Transverse colon (tissue), 4 donors: ENCODE data around the gene NR2F1-AS1. TPM values are rescaled to one million over a fixed set of nuclear protein-coding genes. Genes with fewer than 3 reads are reported as not detected.

Source experiments
- DNase-seq: peaks from one replicate; pipeline ENCODE4 v3.0.0-alpha.2; 2019
- H3K27ac ChIP-seq, 4 donors: fragments of 200-600 bp; sonication (generic); 2 replicates each; pipeline ENCODE4 v1.5.1; 2016 to 2018; ENCODE audit warnings: inconsistent platforms in 4 of 4
- H3K27me3 ChIP-seq: fragments of 200-600 bp; sonication (generic); 2 replicates; pipeline ENCODE4 v1.5.1; 2017; ENCODE audit warnings: inconsistent platforms
- H3K36me3 ChIP-seq, 4 donors: fragments of 200-600 bp; sonication (generic); 2 replicates each; pipeline ENCODE4 v1.5.1; 2017 to 2019; ENCODE audit warnings: inconsistent platforms in 4 of 4
- H3K4me1 ChIP-seq, 4 donors: fragments of 200-600 bp; sonication (generic); 2 replicates each; pipeline ENCODE4 v1.5.1; 2017 to 2020; ENCODE audit warnings: inconsistent platforms in 4 of 4
- H3K4me3 ChIP-seq, 4 donors: fragments of 200-600 bp; sonication (generic); 1 replicate in 1 of 4; 2 replicates in 3 of 4; pipeline versions ENCODE4 v1.5.1 to v1.6.1; 2017 to 2019; ENCODE audit warnings: inconsistent platforms in 4 of 4
- H3K9me3 ChIP-seq, 2 donors: fragments of 200-600 bp; sonication (generic); 2 replicates each; pipeline ENCODE4 v1.5.1; 2017 to 2019; ENCODE audit warnings: inconsistent platforms in 2 of 2
- EP300 ChIP-seq: sonication (generic); formaldehyde crosslinking; IDR thresholded peaks from one replicate; pipeline ENCODE4 v1.6.1; 2017; ENCODE audit warnings: antibody characterized with exemption, low read depth
- POLR2A ChIP-seq: fragments of 450-650 bp; IDR thresholded peaks from one replicate; pipeline ENCODE4 v1.6.1; 2016; ENCODE audit warnings: antibody characterized with exemption, mild to moderate bottlenecking, moderate library complexity
- POLR2AphosphoS5 ChIP-seq, 3 donors: sonication (generic); formaldehyde crosslinking; IDR thresholded peaks; one replicate each; pipeline ENCODE4 v1.6.1; 2016; ENCODE audit warnings: antibody characterized with exemption in 3 of 3
- WGBS, 2 donors: methylation state at CpG; one replicate each; pipeline ENCODE4 v1.1.5; 2018; ENCODE audit warnings: low coverage in 1 of 2; 5-methylcytosine and 5-hydroxymethylcytosine counted together
- in situ Hi-C, 4 donors: fragments of 200-750 bp; cut with MboI; loops; one replicate each; pipeline versions ENCODE4 v1.15.0 to v1.15.1; 2017; ENCODE audit warnings: low sequenced_read_pairs in 3 of 4, low pct_ligation_motif_present in 1 of 4, low pct_unique_long_range_greater_than_20kb in 1 of 4
- intact Hi-C: fragments of 100-400 bp; cut with DNase I; formaldehyde crosslinking; loops from one replicate; pipeline ENCODE4 v1.15.1; 2023; ENCODE audit warnings: low total_unique reads
- total RNA-seq, 4 donors: library from RNA; depleted of rRNA; stranded (reverse); fragments of >200 nt; gene quantifications; one replicate each; pipeline ENCODE4 v1.1.0, GENCODE V29; 2016
- TF ChIP-seq, protein P1 (sequence below), 5 experiments: fragments of 200-600 bp in 3 of 5; fragments of 450-650 bp in 2 of 5; sonication (generic) in 3 of 5; IDR thresholded peaks; 1 replicate in 2 of 5; 2 replicates in 3 of 5; pipeline ENCODE4 v1.5.1; 2016 to 2017; ENCODE audit warnings: antibody characterized with exemption in 5 of 5, inconsistent platforms in 3 of 5, mild to moderate bottlenecking in 2 of 5, moderate library complexity in 1 of 5

The NR2F1-AS1 gene
- total RNA-seq, 4 donors from 2014 or later, result 1.2 to 3.7 (median 2.2) TPM

DNA sequence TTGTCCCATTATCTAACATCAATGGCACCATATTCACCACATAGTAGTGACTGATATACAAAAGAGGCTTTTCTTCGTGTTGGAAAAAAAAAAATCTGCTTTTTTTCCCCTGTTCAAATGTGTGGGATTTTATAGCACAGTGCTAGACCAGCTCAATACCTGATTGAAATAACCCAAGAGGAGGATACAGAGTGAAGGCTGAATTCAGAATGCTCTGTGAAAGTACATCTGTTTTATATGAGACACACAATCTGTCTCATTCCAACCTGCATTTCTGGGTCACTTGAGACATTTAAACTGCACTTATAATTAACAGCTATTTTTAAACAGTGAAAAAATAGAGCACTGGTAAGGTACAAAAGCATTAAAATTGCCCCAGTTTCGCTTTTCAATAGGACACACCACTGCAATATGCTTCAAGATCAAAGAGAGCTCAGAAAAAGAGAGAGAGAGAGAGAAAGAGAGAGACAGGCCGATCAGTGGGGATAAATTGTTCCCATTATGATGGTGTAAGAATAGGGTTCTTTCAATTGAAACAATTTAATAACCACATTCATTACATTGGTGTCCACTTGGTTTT, 179.3 kb downstream of the NR2F1-AS1 start:
- no peaks in the 10 kb centered on the region for H3K36me3 ChIP-seq
- H3K4me1 ChIP-seq, result no peaks in the 10 kb centered on the region
- no peaks in the 10 kb centered on the region for H3K9me3 ChIP-seq
- H3K4me3 ChIP-seq, result no peak overlapping the region
- TF ChIP-seq POLR2AphosphoS5 (IDR thresholded peaks at IDR 0.05) (no peak), EP300 (no peak), POLR2A (no peak)
- TF ChIP-seq, protein P1, sequence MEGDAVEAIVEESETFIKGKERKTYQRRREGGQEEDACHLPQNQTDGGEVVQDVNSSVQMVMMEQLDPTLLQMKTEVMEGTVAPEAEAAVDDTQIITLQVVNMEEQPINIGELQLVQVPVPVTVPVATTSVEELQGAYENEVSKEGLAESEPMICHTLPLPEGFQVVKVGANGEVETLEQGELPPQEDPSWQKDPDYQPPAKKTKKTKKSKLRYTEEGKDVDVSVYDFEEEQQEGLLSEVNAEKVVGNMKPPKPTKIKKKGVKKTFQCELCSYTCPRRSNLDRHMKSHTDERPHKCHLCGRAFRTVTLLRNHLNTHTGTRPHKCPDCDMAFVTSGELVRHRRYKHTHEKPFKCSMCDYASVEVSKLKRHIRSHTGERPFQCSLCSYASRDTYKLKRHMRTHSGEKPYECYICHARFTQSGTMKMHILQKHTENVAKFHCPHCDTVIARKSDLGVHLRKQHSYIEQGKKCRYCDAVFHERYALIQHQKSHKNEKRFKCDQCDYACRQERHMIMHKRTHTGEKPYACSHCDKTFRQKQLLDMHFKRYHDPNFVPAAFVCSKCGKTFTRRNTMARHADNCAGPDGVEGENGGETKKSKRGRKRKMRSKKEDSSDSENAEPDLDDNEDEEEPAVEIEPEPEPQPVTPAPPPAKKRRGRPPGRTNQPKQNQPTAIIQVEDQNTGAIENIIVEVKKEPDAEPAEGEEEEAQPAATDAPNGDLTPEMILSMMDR (IDR thresholded peaks at IDR 0.05), result no peak
- intact Hi-C loops (no loop called here), in situ Hi-C loops (no loop called here)
- DNase-seq, result no peak
- no peaks in the 10 kb centered on the region for H3K27me3 ChIP-seq
- H3K27ac ChIP-seq, result no peak overlapping the region
- WGBS, 2 donors, result 61 to 73% methylated on average over 2 to 3 of the region's 3 CpGs

DNA sequence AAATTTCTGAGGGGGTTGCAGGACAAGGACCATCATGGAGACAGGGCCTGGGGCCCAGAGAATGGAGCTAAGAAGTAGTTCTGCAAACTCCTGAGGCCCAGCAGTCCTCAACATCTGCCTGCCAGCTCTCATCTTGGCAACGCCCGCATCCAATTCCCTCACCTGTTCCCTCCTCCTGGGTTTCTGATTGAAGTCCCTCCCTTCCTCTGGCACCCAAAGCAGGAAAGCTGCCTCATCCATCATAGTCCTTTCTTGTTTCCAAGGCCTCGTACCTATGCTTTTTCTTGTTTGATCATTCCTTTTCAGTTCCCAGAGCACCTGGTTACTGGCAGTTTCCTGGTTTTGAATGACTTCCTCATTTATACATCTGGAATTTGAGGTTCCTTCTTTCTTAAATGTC, 181.3 kb downstream of the NR2F1-AS1 start:
- in situ Hi-C loops, result no loop called here
- no peak for DNase-seq
- no peaks in the 10 kb centered on the region for H3K9me3 ChIP-seq
- H3K4me1 ChIP-seq, result no peaks in the 10 kb centered on the region
- intact Hi-C loops, result no loop called here
- H3K27ac ChIP-seq, result no peak overlapping the region
- no peaks in the 10 kb centered on the region for H3K36me3 ChIP-seq
- no peak for TF ChIP-seq POLR2A
- no peak for TF ChIP-seq EP300
- TF ChIP-seq, protein P1 (IDR thresholded peaks at IDR 0.05), result no peak
- TF ChIP-seq POLR2AphosphoS5 (IDR thresholded peaks at IDR 0.05), result no peak
- 0 to 55% methylated on average over 1 to 3 of the region's 3 CpGs for WGBS, 2 donors
- H3K27me3 ChIP-seq, result no peaks in the 10 kb centered on the region
- H3K4me3 ChIP-seq, result no peak overlapping the region

DNA sequence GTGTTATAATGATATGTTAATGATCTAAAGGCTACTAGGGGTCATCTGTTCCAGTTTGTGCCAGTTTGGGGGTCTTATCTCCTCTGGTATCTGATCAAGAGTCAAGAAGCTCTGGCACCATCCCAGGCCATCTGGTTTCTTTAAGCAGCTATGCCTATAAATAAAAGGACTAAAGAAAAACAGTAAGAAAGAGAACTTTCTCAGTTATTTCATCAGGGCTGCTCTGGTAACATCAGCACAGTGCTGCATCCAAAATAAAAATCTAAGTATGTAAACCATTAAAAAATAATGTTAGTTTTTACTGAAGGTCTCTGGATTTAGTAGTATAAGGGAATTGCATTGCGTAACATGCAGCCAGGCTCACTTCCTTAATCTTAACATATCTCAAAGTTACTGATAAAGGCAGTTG, 185.0 kb downstream of the NR2F1-AS1 start:
- intact Hi-C loops (no loop called here), in situ Hi-C loops (no loop called here)
- 92 to 100% methylated on average over 1 of the region's 1 CpG for WGBS, 2 donors
- H3K36me3 ChIP-seq, result no peaks in the 10 kb centered on the region
- no peak overlapping the region for H3K4me3 ChIP-seq
- H3K9me3 ChIP-seq, result no peaks in the 10 kb centered on the region
- no peaks in the 10 kb centered on the region for H3K27me3 ChIP-seq
- no peaks in the 10 kb centered on the region for H3K4me1 ChIP-seq
- no peak overlapping the region for H3K27ac ChIP-seq
- TF ChIP-seq EP300 (no peak), POLR2AphosphoS5 (IDR thresholded peaks at IDR 0.05) (no peak), POLR2A (no peak)
- TF ChIP-seq, protein P1 (IDR thresholded peaks at IDR 0.05), result no peak
- DNase-seq, result no peak

- in situ Hi-C loops, result no loop called here
- intact Hi-C loops, result no loop called here
- no peak for DNase-seq
- Histone ChIP-seq H3K4me1 (no peaks in the 10 kb centered on the region), H3K9me3 (no peaks in the 10 kb centered on the region), H3K27ac (no peak overlapping the region), H3K27me3 (no peaks in the 10 kb centered on the region), H3K36me3 (no peaks in the 10 kb centered on the region), H3K4me3 (no peak overlapping the region)
- TF ChIP-seq, protein P1 (IDR thresholded peaks at IDR 0.05), result no peak
- TF ChIP-seq POLR2AphosphoS5 (IDR thresholded peaks at IDR 0.05), result no peak
- TF ChIP-seq EP300, result no peak
- no peak for TF ChIP-seq POLR2A
- 86 to 89% methylated on average over 1 of the region's 1 CpG for WGBS, 2 donors
These were observed 186.0 kb downstream of the NR2F1-AS1 start for GRCh38 chr5:93395010-93395409.
